ENCODE measurements around the gene KRT28. TPM values are rescaled to one million over a fixed set of nuclear protein-coding genes. Genes with fewer than 3 reads are reported as not detected.

Gene KRT28
- total and polyA plus RNA-seq, 2 of the 8 experiments (the other 6 are each of a cell fraction or from before 2014, with no cell fraction given), result not detected

GRCh38 chr17:40779181-40779909 is 20.4 kb downstream of the KRT28 start:
- Histone ChIP-seq H2AFZ (ENCODE audit: low read length) (no peak overlapping the region), H2BK15ac (ENCODE audit: low read length) (no peak overlapping the region), H4K8ac (ENCODE audit: extremely low read depth, insufficient read depth, low read length) (peak overlapping the region; percentile 14; the same call in 1 of the 2 replicates), H3K4ac (replicated peaks; ENCODE audit: insufficient read length, low read depth, low read length) (no peak overlapping the region), H3K14ac (ENCODE audit: insufficient read length) (no peak overlapping the region), H2BK5ac (ENCODE audit: low read depth, low read length) (no peak overlapping the region), H3K27me3 (replicated peaks in 1 of 4; ENCODE audit: control insufficient read depth in 3 of 4, extremely low read depth in 1 of 4, insufficient read depth in 3 of 4, low read length in 3 of 4) (peaks cover 0 to 3% (median 1%) of the 10 kb centered on the region in 4 experiments; a peak in 3 of 7 replicates), H3K79me2 (ENCODE audit: control insufficient read depth in 1 of 2, insufficient read depth in 2 of 2, low read length in 2 of 2) (no peaks in the 10 kb centered on the region), H2BK20ac (ENCODE audit: low read length) (no peak overlapping the region), H3K23ac (ENCODE audit: insufficient read length) (no peak overlapping the region), H2AK5ac (ENCODE audit: low read depth, low read length) (no peak overlapping the region), H3K79me1 (ENCODE audit: low read depth, low read length) (no peaks in the 10 kb centered on the region), H2BK120ac (replicated peaks; ENCODE audit: low read depth, low read length) (no peak overlapping the region), H3K18ac (ENCODE audit: extremely low read depth, low read length) (no peak overlapping the region), H3K4me1 (replicated peaks in 1 of 4; ENCODE audit: control insufficient read depth in 3 of 4, insufficient read depth in 4 of 4, low read length in 3 of 4) (no peaks in the 10 kb centered on the region), H4K5ac (ENCODE audit: insufficient read length, low read depth, low read length) (no peak overlapping the region), H3K56ac (replicated peaks; ENCODE audit: insufficient read length, low read depth, low read length) (no peak overlapping the region), H3K9ac (replicated peaks in 1 of 4; ENCODE audit: extremely low read depth in 1 of 4, low read depth in 3 of 4, low read length in 3 of 4) (no peak overlapping the region), H4K20me1 (replicated peaks in 1 of 2; ENCODE audit: control insufficient read depth in 1 of 2, insufficient read depth in 2 of 2, low read length in 2 of 2) (no peaks in the 10 kb centered on the region), H3K4me2 (ENCODE audit: insufficient read depth in 1 of 2, low read depth in 2 of 2, low read length in 2 of 2) (0 out of 4 replicates have a peak overlapping the region, but pooled peaks of 1 of the 2 experiments have one; percentile 29), H3K4me3 (ENCODE audit: extremely low read depth in 1 of 4, insufficient read depth in 2 of 4, low read depth in 3 of 4, low read length in 4 of 4) (peak overlapping the region in 1 of 4 experiments; percentile 12; a peak in 1 of 8 replicates), H4K91ac (replicated peaks; ENCODE audit: insufficient read length, low read length) (no peak overlapping the region), H3K9me3 (ENCODE audit: insufficient read depth in 2 of 2, low read depth in 1 of 2, low read length in 1 of 2) (no peaks in the 10 kb centered on the region), H3K23me2 (ENCODE audit: low read depth, low read length) (no peaks in the 10 kb centered on the region), H3K27ac (ENCODE audit: low read depth, low read length) (no peak overlapping the region), H2BK12ac (ENCODE audit: low read depth, low read length) (no peak overlapping the region), H3K36me3 (ENCODE audit: control insufficient read depth in 2 of 4, insufficient read depth in 4 of 4, low read length in 3 of 4) (no peaks in the 10 kb centered on the region)
- POLR2A ChIA-PET (ENCODE audit: partially characterized antibody), result interaction anchor here (0.9 kb wide), 1 partner anchor 130 kb away, joined by 3 read pairs; no protein-coding TSS in a partner anchor
- 41% methylated on average over 37 of the region's 37 CpGs; no CpG with 5 or more reads in 1 of the 2 experiments for WGBS, 2 experiments (ENCODE audit: extremely low coverage in 1 of 2, insufficient coverage in 1 of 2, insufficient read length in 1 of 2, insufficient replicate concordance in 2 of 2, low coverage in 1 of 2, low lambda C conversion rate in 2 of 2, missing lambda C conversion rate in 1 of 2)
- CTCF ChIA-PET (ENCODE audit: partially characterized antibody), result interaction anchor here (0.9 to 2.0 kb wide), 4 partner anchors 13 to 160 kb away, joined by 3 to 6 read pairs (median 4); no protein-coding TSS in a partner anchor
- FAIRE-seq, result no peak
- no peak for DNase-seq (ENCODE audit: low read depth in 1 of 2, low spot score in 2 of 2)
- TF ChIP-seq ASH2L (IDR thresholded peaks at IDR 0.05; ENCODE audit: low read length) (no peak), FOSL1 (IDR thresholded peaks at IDR 0.05; ENCODE audit: insufficient read depth, low read depth, low read length) (no peak), EGR1 (IDR thresholded peaks at IDR 0.05; ENCODE audit: borderline replicate concordance, low read depth, low read length) (no peak), CTCF (IDR thresholded peaks at IDR 0.05; ENCODE audit: control extremely low read depth in 1 of 3, insufficient read depth in 1 of 3, low read depth in 1 of 3, low read length in 3 of 3) (0 out of 4 replicates have a peak, but pooled peaks of 1 of the 3 experiments have one; percentile 2), TBP (IDR thresholded peaks at IDR 0.05; ENCODE audit: low read depth, low read length) (peak; percentile 51; the same call in 1 of the 2 replicates), EP300 (IDR thresholded peaks at IDR 0.05; ENCODE audit: borderline replicate concordance in 1 of 2, low read depth in 2 of 2, low read length in 2 of 2) (no peak), SUZ12 (IDR thresholded peaks at IDR 0.05; ENCODE audit: low read length) (no peak), CEBPB (IDR thresholded peaks at IDR 0.05; ENCODE audit: low read depth, low read length) (no peak)
